ENCODE results near the gene ZBED2. TPM values are rescaled to one million over a fixed set of nuclear protein-coding genes. Genes with fewer than 3 reads are reported as not detected.

Gene ZBED2
- total RNA-seq, 2 experiments from 2014 or later: 0.68 to 0.74 TPM

DNA sequence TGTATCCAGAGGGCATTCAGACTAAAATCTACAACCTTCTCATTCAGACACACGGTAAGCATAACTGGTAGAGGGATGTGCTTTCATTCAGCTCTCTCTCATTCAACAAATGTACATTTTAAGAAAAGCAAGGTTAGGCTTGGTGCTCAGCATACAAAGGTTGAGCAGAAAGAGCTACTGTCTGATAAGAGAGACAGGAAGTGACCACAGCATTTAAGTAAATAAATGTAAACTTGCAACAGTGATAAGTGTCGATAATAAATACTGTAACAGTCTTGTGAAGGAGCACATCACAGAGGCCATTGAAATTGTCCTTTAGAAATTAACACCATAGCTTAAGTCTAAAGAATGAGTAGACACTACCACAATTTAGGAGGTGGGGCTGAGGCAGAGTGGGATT, 49.8 kb downstream of the ZBED2 start:
- H3K36me3 Mint-ChIP-seq (ENCODE audit: low read depth): peaks cover 48% of the 10 kb centered on the region
- DNase-seq (no peak), ATAC-seq (no peak)
- peaks cover 46% of the 10 kb centered on the region for H3K4me1 Mint-ChIP-seq (ENCODE audit: low read depth)
- no peak overlapping the region for H3K4me3 Mint-ChIP-seq
- no peaks in the 10 kb centered on the region for H3K27me3 Mint-ChIP-seq (ENCODE audit: low read depth)
- CTCF ChIA-PET: interaction anchor here (0.9 to 6.0 kb wide), 10 partner anchors 27 to 333 kb away, joined by 3 to 46 read pairs (median 6); partner anchors contain the start of gene ZBED2
- H3K27ac Mint-ChIP-seq: peak overlapping the region; percentile 99
- no peaks in the 10 kb centered on the region for H3K9me3 Mint-ChIP-seq (ENCODE audit: insufficient read depth)
- POLR2A ChIA-PET: interaction anchor here (0.8 to 6.2 kb wide), 8 partner anchors 10 to 474 kb away, joined by 3 to 35 read pairs (median 6); no protein-coding TSS in a partner anchor

Other genes starting within 250 kb of the ZBED2 start
- 100 to 1,000 TPM; 293 to 303 TPM for gene CD96, start 53.1 kb downstream of the ZBED2 start, total RNA-seq
- 10 to 100 TPM; 14.5 to 16.2 TPM for gene PLCXD2, start 79.3 kb upstream of the ZBED2 start, total RNA-seq

All from activated CD8-positive, alpha-beta T cell treated with anti-CD3 and anti-CD28 coated beads, Interleukin-2, amount 10 ng/mL, durations not matched to agents 7 days and 5 days (primary cell).